NT2/D1 (cell line): ENCODE results near the gene PDE4B.

ENCODE experiments used
- SUZ12 ChIP-seq: IDR thresholded peaks from 2 replicates; pipeline ENCODE4 v1.6.1; 2011; ENCODE audit not compliant: insufficient read length, insufficient read depth; ENCODE audit errors: extremely low read depth
- YY1 ChIP-seq: IDR thresholded peaks from 2 replicates; pipeline ENCODE4 v1.6.1; 2011; ENCODE audit not compliant: insufficient read length, insufficient read depth
- ZNF274 ChIP-seq: IDR thresholded peaks from 2 replicates; pipeline ENCODE4 v1.6.1; 2011; ENCODE audit warnings: mild to moderate bottlenecking, low read depth, low read length

DNA sequence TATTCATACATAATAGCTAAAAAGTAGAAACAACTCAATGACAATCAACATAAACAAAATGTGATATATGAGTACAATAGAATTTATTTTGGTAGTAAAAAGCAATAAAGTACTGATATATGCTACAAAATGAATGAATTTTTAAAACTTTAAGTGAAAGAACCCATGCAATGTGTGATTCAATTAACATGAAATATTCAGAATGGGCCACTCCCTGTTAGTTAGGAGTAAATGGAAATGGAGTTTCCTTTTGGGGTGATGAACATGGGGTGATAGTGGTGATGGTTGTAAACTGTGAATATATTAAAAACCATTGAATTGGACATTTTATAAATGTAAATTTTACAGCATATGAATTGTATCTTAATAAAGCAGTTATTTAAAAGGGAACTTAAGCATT is 374.6 kb downstream of the PDE4B start:
- TF ChIP-seq ZNF274 (no peak), YY1 (no peak), SUZ12 (no peak)
